ENCODE data around the gene PCSK1. TPM values are rescaled to one million over a fixed set of nuclear protein-coding genes. Genes with fewer than 3 reads are reported as not detected.

Gene PCSK1
- polyA plus RNA-seq, 1 of the 3 experiments (the other 2 are of a cell fraction): 0.08 TPM

GRCh38 chr5:96458176-96458575, 25.1 kb upstream of the PCSK1 start:
- ChIA-PET CTCF (no interaction called here), POLR2A (no interaction called here)
- no peaks in the 10 kb centered on the region for H3K79me2 ChIP-seq (ENCODE audit: insufficient read depth)
- no peaks in the 10 kb centered on the region for H3F3A ChIP-seq (replicated peaks; ENCODE audit: insufficient read depth)
- no peaks in the 10 kb centered on the region for H3K9me3 ChIP-seq
- no peak for DNase-seq
- H3K27me3 ChIP-seq (ENCODE audit: insufficient read depth): no peaks in the 10 kb centered on the region
- no peak overlapping the region for H2AFZ ChIP-seq (ENCODE audit: low read depth)
- no peak overlapping the region for H3K4me3 ChIP-seq (ENCODE audit: low read depth in 2 of 2, low read length in 1 of 2)
- no peak overlapping the region for H3K27ac ChIP-seq (ENCODE audit: low read depth in 2 of 2, low read length in 1 of 2)
- TF ChIP-seq RFX5 (IDR thresholded peaks at IDR 0.05; ENCODE audit: low read length) (no peak), FOXJ3 (CRISPR knock-in tag; IDR thresholded peaks at IDR 0.05) (no peak), USF2 (IDR thresholded peaks at IDR 0.05; ENCODE audit: borderline replicate concordance, low read depth, low read length) (no peak), MXI1 (IDR thresholded peaks at IDR 0.05; ENCODE audit: low read depth, low read length) (no peak), TEAD4 (IDR thresholded peaks at IDR 0.05; ENCODE audit: borderline replicate concordance, insufficient read depth) (no peak), USF1 (IDR thresholded peaks at IDR 0.05; ENCODE audit: borderline replicate concordance, low read depth) (no peak), REST (IDR thresholded peaks at IDR 0.05; ENCODE audit: low read depth, low read length) (no peak), PBX3 (IDR thresholded peaks at IDR 0.05) (no peak), SIN3A (IDR thresholded peaks at IDR 0.05; ENCODE audit: borderline replicate concordance, low read depth, low read length) (no peak), CTCF (IDR thresholded peaks at IDR 0.05) (no peak), NFIC (IDR thresholded peaks at IDR 0.05; ENCODE audit: borderline replicate concordance) (no peak)
- no peaks in the 10 kb centered on the region for H4K20me1 ChIP-seq (ENCODE audit: insufficient read depth)
- no peaks in the 10 kb centered on the region for H3K4me1 ChIP-seq (ENCODE audit: control insufficient read depth in 1 of 2, insufficient read depth in 2 of 2, low read depth in 1 of 2, low read length in 1 of 2)
- no peak overlapping the region for H3K4me2 ChIP-seq
- no peaks in the 10 kb centered on the region for H3K9me2 ChIP-seq
- 72% methylated on average over 2 of the region's 2 CpGs for WGBS (ENCODE audit: low lambda C conversion rate)
- H3K36me3 ChIP-seq (replicated peaks in 1 of 2; ENCODE audit: control insufficient read depth in 1 of 2, insufficient read depth in 2 of 2, low read length in 1 of 2): no peaks in the 10 kb centered on the region
- H3K9ac ChIP-seq: no peak overlapping the region
